SK-N-SH (cell line): ENCODE data around the gene SPIRE1. TPM values are rescaled to one million over a fixed set of nuclear protein-coding genes. Genes with fewer than 3 reads are reported as not detected.

Experiments
- CTCF ChIA-PET: fragments of 300-600, 350-600 bp; formaldehyde crosslinking; extraction: SDS; loops from one replicate; lab custom pipeline; 2021; lab: Yijun Ruan, JAX
- POLR2A ChIA-PET: fragments of 350-600 bp; sonication (Branson Sonifier 250); formaldehyde crosslinking; extraction: SDS; loops from one replicate; lab custom pipeline; 2020; ENCODE audit warnings: antibody characterized with exemption, inconsistent platforms; lab: Yijun Ruan, JAX
- DNase-seq: peaks from one replicate; pipeline ENCODE4 v3.0.0; 2012
- H2AFZ ChIP-seq: fragments of 200-600 bp; sonication (generic); 2 replicates; pipeline ENCODE4 v1.8.1; 2016; ENCODE audit warnings: antibody characterized with exemption, mild to moderate bottlenecking, low read depth
- H3F3A ChIP-seq: fragments of 200-600 bp; sonication (generic); replicated peaks from 2 replicates; pipeline ENCODE3; 2016; ENCODE audit warnings: antibody characterized with exemption, mild to moderate bottlenecking; ENCODE audit not compliant: insufficient read depth
- H3K27ac ChIP-seq, 2 experiments: fragments of 200-500 bp in 1 of 2; fragments of 200-600 bp in 1 of 2; sonication (Bioruptor generic) in 1 of 2; sonication (generic), shearing (Covaris generic) in 1 of 2; 2 replicates each; pipeline versions ENCODE4 v1.5.1 to v1.6.1; 2014 to 2016; ENCODE audit warnings: low read depth in 2 of 2, inconsistent platforms in 1 of 2, low read length in 1 of 2, mild to moderate bottlenecking in 1 of 2, mixed read lengths in 1 of 2
- H3K27me3 ChIP-seq: fragments of 200-600 bp; sonication (generic), shearing (Covaris generic); 2 replicates; pipeline ENCODE4 v1.6.1; 2016; ENCODE audit warnings: mixed run types; ENCODE audit not compliant: insufficient read depth
- H3K36me3 ChIP-seq, 2 experiments: fragments of 200-500 bp in 1 of 2; fragments of 200-600 bp in 1 of 2; sonication (Bioruptor generic) in 1 of 2; sonication (generic) in 1 of 2; replicated peaks in 1 of 2; 2 replicates each; pipeline versions ENCODE3 to v1.5.1; 2014 to 2016; ENCODE audit warnings: low read length in 1 of 2, mild to moderate bottlenecking in 1 of 2; ENCODE audit not compliant: insufficient read depth in 2 of 2, control insufficient read depth in 1 of 2
- H3K4me1 ChIP-seq, 2 experiments: fragments of 200-500 bp in 1 of 2; fragments of 200-600 bp in 1 of 2; sonication (Bioruptor generic) in 1 of 2; sonication (generic), shearing (Covaris generic) in 1 of 2; 2 replicates each; pipeline versions ENCODE4 v1.5.1 to v1.6.1; 2014 to 2016; ENCODE audit warnings: low read depth in 1 of 2, low read length in 1 of 2, mixed run types in 1 of 2; ENCODE audit not compliant: insufficient read depth in 2 of 2, control insufficient read depth in 1 of 2
- H3K4me2 ChIP-seq: fragments of 200-600 bp; sonication (generic), shearing (Covaris generic); 2 replicates; pipeline ENCODE4 v1.6.1; 2017; ENCODE audit warnings: mixed run types
- H3K4me3 ChIP-seq, 2 experiments: fragments of 200-500 bp in 1 of 2; fragments of 200-600 bp in 1 of 2; sonication (Bioruptor generic) in 1 of 2; sonication (generic), shearing (Covaris generic) in 1 of 2; 2 replicates each; pipeline versions ENCODE4 v1.5.1 to v1.8.1; 2014 to 2016; ENCODE audit warnings: low read depth in 2 of 2, inconsistent platforms in 1 of 2, low read length in 1 of 2, mild to moderate bottlenecking in 1 of 2, mixed read lengths in 1 of 2, moderate library complexity in 1 of 2
- H3K79me2 ChIP-seq: fragments of 200-600 bp; sonication (generic); 2 replicates; pipeline ENCODE4 v1.8.1; 2017; ENCODE audit warnings: mild to moderate bottlenecking; ENCODE audit not compliant: insufficient read depth
- H3K9ac ChIP-seq: fragments of 200-600 bp; sonication (generic); 2 replicates; pipeline ENCODE4 v1.6.1; 2017; ENCODE audit warnings: mixed run types
- H3K9me2 ChIP-seq: fragments of 200-600 bp; sonication (generic); 2 replicates; pipeline ENCODE4 v1.6.1; 2017; ENCODE audit warnings: mixed run types
- H3K9me3 ChIP-seq: fragments of 200-600 bp; sonication (generic); 2 replicates; pipeline ENCODE4 v1.6.1; 2017; ENCODE audit warnings: mixed run types, mild to moderate bottlenecking, moderate library complexity
- H4K20me1 ChIP-seq: fragments of 200-600 bp; sonication (generic); 2 replicates; pipeline ENCODE4 v1.6.1; 2017; ENCODE audit warnings: mild to moderate bottlenecking, mixed run types; ENCODE audit not compliant: insufficient read depth
- CHD2 ChIP-seq: fragments of 150-350 bp; IDR thresholded peaks from 2 replicates; pipeline ENCODE4 v1.6.1; 2018; ENCODE audit warnings: low read length; ENCODE audit not compliant: partially characterized antibody
- CTCF ChIP-seq: fragments of 200-600 bp; sonication (generic); IDR thresholded peaks from 2 replicates; pipeline ENCODE4 v1.6.1; 2017; ENCODE audit warnings: antibody characterized with exemption, mild to moderate bottlenecking, moderate library complexity
- ELF1 ChIP-seq: IDR thresholded peaks from 2 replicates; pipeline ENCODE4 v1.4.0; 2012
- EP300 ChIP-seq, 2 experiments: IDR thresholded peaks; 2 replicates each; pipeline versions ENCODE4 v1.4.0 to v1.6.1; 2012; ENCODE audit warnings: borderline replicate concordance in 1 of 2, low read depth in 1 of 2, low read length in 1 of 2
- EZH2phosphoT487 ChIP-seq: fragments of 200-600 bp; sonication (generic); IDR thresholded peaks from 2 replicates; pipeline ENCODE4 v1.6.1; 2017; ENCODE audit warnings: low read depth, mixed run types, mild to moderate bottlenecking, antibody characterized with exemption, moderate library complexity, borderline replicate concordance
- FOSL2 ChIP-seq: IDR thresholded peaks from 2 replicates; pipeline ENCODE4 v1.4.0; 2012; ENCODE audit warnings: low read depth, mild to moderate bottlenecking, moderate library complexity, borderline replicate concordance
- FOXJ3 ChIP-seq: sonication (generic); formaldehyde crosslinking; IDR thresholded peaks from 2 replicates; pipeline ENCODE4 v1.5.1; 2020; ENCODE audit warnings: mild to moderate bottlenecking, missing genetic modification reagents
- GABPA ChIP-seq: IDR thresholded peaks from 2 replicates; pipeline ENCODE4 v1.4.0; 2012; ENCODE audit warnings: low read depth, mild to moderate bottlenecking
- MEF2A ChIP-seq: IDR thresholded peaks from 2 replicates; pipeline ENCODE4 v1.4.0; 2012; ENCODE audit warnings: low read depth, borderline replicate concordance
- NRF1 ChIP-seq: IDR thresholded peaks from 2 replicates; pipeline ENCODE4 v1.6.1; 2012; ENCODE audit warnings: low read depth, mild to moderate bottlenecking, low read length
- PBX3 ChIP-seq: IDR thresholded peaks from 2 replicates; pipeline ENCODE4; 2012
- POLR2AphosphoS5 ChIP-seq: IDR thresholded peaks from 2 replicates; pipeline ENCODE4 v1.6.1; 2012; ENCODE audit warnings: low read depth, low read length
- RAD21 ChIP-seq: IDR thresholded peaks from 2 replicates; pipeline ENCODE4 v1.6.1; 2012; ENCODE audit warnings: mild to moderate bottlenecking, low read length
- RCOR1 ChIP-seq: fragments of 150-350 bp; IDR thresholded peaks from 2 replicates; pipeline ENCODE4 v1.6.1; 2017; ENCODE audit warnings: antibody characterized with exemption, low read length
- RXRA ChIP-seq: IDR thresholded peaks from 2 replicates; pipeline ENCODE4 v1.4.0; 2012; ENCODE audit warnings: low read depth, mild to moderate bottlenecking, borderline replicate concordance
- SIN3A ChIP-seq: IDR thresholded peaks from 2 replicates; pipeline ENCODE4 v1.6.1; 2012; ENCODE audit warnings: low read depth, mild to moderate bottlenecking, low read length, moderate library complexity, borderline replicate concordance
- TCF12 ChIP-seq: IDR thresholded peaks from 2 replicates; pipeline ENCODE4 v1.4.0; 2012
- YY1 ChIP-seq: IDR thresholded peaks from 2 replicates; pipeline ENCODE4 v1.4.0; 2012; ENCODE audit warnings: low read depth, mild to moderate bottlenecking
- ZBTB33 ChIP-seq: IDR thresholded peaks from 2 replicates; pipeline ENCODE4 v1.4.0; 2012; ENCODE audit warnings: low read depth, borderline replicate concordance
- WGBS: methylation state at CpG from one replicate; pipeline ENCODE4 v1.1.6; 2017; ENCODE audit warnings: low lambda C conversion rate; 5-methylcytosine and 5-hydroxymethylcytosine counted together
- polyA plus RNA-seq, 3 experiments: library from polyadenylated mRNA; depleted of rRNA; stranded (reverse); fragments of >200 nt; gene quantifications; 2 replicates each; pipeline ENCODE4 v1.2.3, GENCODE V29; 2012

SPIRE1 gene
- polyA plus RNA-seq, 1 of the 3 experiments (the other 2 are of a cell fraction): 6.7 TPM

- CTCF ChIA-PET: interaction anchor here (1.1 kb wide), 1 partner anchor 260 kb away, joined by 3 read pairs; no protein-coding TSS in a partner anchor
Observed at GRCh38 chr18:12651651-12652050, 6.3 kb downstream of the SPIRE1 start.

GRCh38 chr18:12647773-12648172 lies 10.1 kb downstream of the SPIRE1 start:
- Histone ChIP-seq H3F3A (peaks cover 13% of the 10 kb centered on the region), H3K36me3 (peaks cover 2 to 17% of the 10 kb centered on the region in 2 experiments), H3K9me3 (no peaks in the 10 kb centered on the region)
- TF ChIP-seq PBX3 (no peak), CTCF (no peak), TCF12 (no peak), MEF2A (no peak), RAD21 (no peak), EZH2phosphoT487 (no peak)
- TF ChIP-seq, all 33 proteins: peak for 0
- Histone ChIP-seq H2AFZ (no peak overlapping the region), H3K4me3 (no peak overlapping the region), H3K79me2 (peaks cover 97% of the 10 kb centered on the region), H3K9me2 (no peaks in the 10 kb centered on the region), H3K4me1 (peaks cover 13 to 23% of the 10 kb centered on the region in 2 experiments), H3K9ac (no peak overlapping the region), H3K27me3 (no peaks in the 10 kb centered on the region), H3K4me2 (no peak overlapping the region), H4K20me1 (peaks cover 38% of the 10 kb centered on the region), H3K27ac (no peak overlapping the region)
- WGBS: 94% methylated on average over 3 of the region's 3 CpGs
- CTCF ChIA-PET: no interaction called here
- POLR2A ChIA-PET: no interaction called here
- no peak for DNase-seq

More at GRCh38 chr18:12651651-12652050, 6.3 kb downstream of the SPIRE1 start:
- peaks cover 100% of the 10 kb centered on the region for H3K79me2 ChIP-seq
- H3K9ac ChIP-seq: no peak overlapping the region
- peaks cover 22 to 40% of the 10 kb centered on the region in 2 experiments for H3K4me1 ChIP-seq
- H3K9me3 ChIP-seq: no peaks in the 10 kb centered on the region
- WGBS: 92% methylated on average over 4 of the region's 4 CpGs
- peaks cover 68% of the 10 kb centered on the region for H4K20me1 ChIP-seq
- H2AFZ ChIP-seq: no peak overlapping the region
- peak overlapping the region; percentile 69; the same call in 1 of the 2 replicates for H3K4me2 ChIP-seq
- peaks cover 21% of the 10 kb centered on the region for H3F3A ChIP-seq
- H3K27ac ChIP-seq: peak overlapping the region; percentile 7 to 76; a peak in 2 of 4 replicates
- H3K36me3 ChIP-seq: peaks cover 2 to 13% of the 10 kb centered on the region in 2 experiments
- no peak overlapping the region for H3K4me3 ChIP-seq
- H3K27me3 ChIP-seq: no peaks in the 10 kb centered on the region
- TF ChIP-seq FOXJ3: no peak
- TF ChIP-seq ELF1: no peak
- TF ChIP-seq SIN3A: no peak
- no peak for TF ChIP-seq GABPA
- no peak for TF ChIP-seq YY1
- TF ChIP-seq TCF12: no peak
- TF ChIP-seq RCOR1: no peak
- no peak for TF ChIP-seq FOSL2
- TF ChIP-seq NRF1: no peak
- TF ChIP-seq POLR2AphosphoS5: no peak
- TF ChIP-seq CHD2: no peak
- no peak for TF ChIP-seq EP300 (IDR thresholded peaks at IDR 0.05; ENCODE audit: borderline replicate concordance in 1 of 2, low read depth in 1 of 2, low read length in 1 of 2)
- TF ChIP-seq ZBTB33: no peak
- no peak for TF ChIP-seq RXRA
- no peaks in the 10 kb centered on the region for H3K9me2 ChIP-seq
- DNase-seq: no peak
- POLR2A ChIA-PET: no interaction called here
